Suprapubic skin (tissue), 4 donors: ENCODE measurements around the gene SLC17A2. TPM values are rescaled to one million over a fixed set of nuclear protein-coding genes. Genes with fewer than 3 reads are reported as not detected.

Experiments
- DNase-seq, 2 donors: peaks; one replicate each; pipeline ENCODE4 v3.0.0-alpha.2; 2019; ENCODE audit warnings: low spot score in 2 of 2
- H3K27ac ChIP-seq: fragments of 200-600 bp; sonication (generic); one replicate; pipeline ENCODE4 v1.5.1; 2019
- H3K27me3 ChIP-seq: fragments of 200-600 bp; sonication (generic); one replicate; pipeline ENCODE4 v1.5.1; 2019
- H3K36me3 ChIP-seq: fragments of 200-600 bp; sonication (generic); one replicate; pipeline ENCODE4 v1.5.1; 2019
- H3K4me1 ChIP-seq: fragments of 200-600 bp; sonication (generic); one replicate; pipeline ENCODE4 v1.5.1; 2019
- H3K4me3 ChIP-seq: fragments of 200-600 bp; sonication (generic); one replicate; pipeline ENCODE4 v1.5.1; 2019; ENCODE audit warnings: mild to moderate bottlenecking
- H3K9me3 ChIP-seq: fragments of 200-600 bp; sonication (generic); one replicate; pipeline ENCODE4 v1.5.1; 2019
- CTCF ChIP-seq, 2 donors: fragments of 200-600 bp in 1 of 2; fragments of 450-650 bp in 1 of 2; sonication (generic) in 1 of 2; IDR thresholded peaks; one replicate each; pipeline ENCODE4 v1.5.1; 2016 to 2019; ENCODE audit warnings: antibody characterized with exemption in 2 of 2, mild to moderate bottlenecking in 1 of 2, moderate library complexity in 1 of 2
- EP300 ChIP-seq: sonication (generic); formaldehyde crosslinking; IDR thresholded peaks from one replicate; pipeline ENCODE4 v1.6.1; 2017; ENCODE audit warnings: antibody characterized with exemption
- POLR2A ChIP-seq, 2 donors: fragments of 450-650 bp; IDR thresholded peaks; one replicate each; pipeline ENCODE4 v1.6.1; 2017; ENCODE audit warnings: antibody characterized with exemption in 2 of 2, mild to moderate bottlenecking in 2 of 2, moderate library complexity in 2 of 2
- POLR2AphosphoS5 ChIP-seq, 3 donors: sonication (generic); formaldehyde crosslinking; IDR thresholded peaks; one replicate each; pipeline ENCODE4 v1.6.1; 2017; ENCODE audit warnings: antibody characterized with exemption in 3 of 3
- WGBS: methylation state at CpG from one replicate; pipeline ENCODE4 v1.1.5; 2018; 5-methylcytosine and 5-hydroxymethylcytosine counted together
- total RNA-seq, 4 donors: library from RNA; depleted of rRNA; stranded (reverse); fragments of >200 nt; gene quantifications; one replicate each; pipeline ENCODE4 v1.1.0, GENCODE V29; 2016

Gene SLC17A2
- total RNA-seq, 4 donors from 2014 or later = not detected

GRCh38 chr6:25927178-25927577, 3.3 kb downstream of the SLC17A2 start:
- 74% methylated on average over 2 of the region's 2 CpGs for WGBS
- Histone ChIP-seq H3K36me3 (no peaks in the 10 kb centered on the region), H3K9me3 (no peaks in the 10 kb centered on the region), H3K4me3 (no peak overlapping the region), H3K4me1 (no peaks in the 10 kb centered on the region), H3K27me3 (no peaks in the 10 kb centered on the region), H3K27ac (no peak overlapping the region)
- TF ChIP-seq POLR2A (IDR thresholded peaks at IDR 0.05) (no peak), POLR2AphosphoS5 (IDR thresholded peaks at IDR 0.05) (no peak), EP300 (no peak), CTCF (IDR thresholded peaks at IDR 0.05) (no peak)
- no peak for DNase-seq

- H3K4me3 ChIP-seq = no peak overlapping the region
- H3K27me3 ChIP-seq = no peaks in the 10 kb centered on the region
- no peak for DNase-seq
- 53% methylated on average over 1 of the region's 1 CpG for WGBS
- no peaks in the 10 kb centered on the region for H3K4me1 ChIP-seq
- H3K36me3 ChIP-seq = no peaks in the 10 kb centered on the region
- H3K27ac ChIP-seq = no peak overlapping the region
- no peaks in the 10 kb centered on the region for H3K9me3 ChIP-seq
- TF ChIP-seq EP300 = no peak
- no peak for TF ChIP-seq POLR2A (IDR thresholded peaks at IDR 0.05)
- TF ChIP-seq CTCF (IDR thresholded peaks at IDR 0.05) = no peak
- TF ChIP-seq POLR2AphosphoS5 (IDR thresholded peaks at IDR 0.05) = no peak
Measured at GRCh38 chr6:25925876-25926275, 4.6 kb downstream of the SLC17A2 start.

GRCh38 chr6:25922301-25922700, 8.2 kb downstream of the SLC17A2 start:
- WGBS = 61% methylated on average over 2 of the region's 2 CpGs
- DNase-seq = no peak
- no peaks in the 10 kb centered on the region for H3K9me3 ChIP-seq
- H3K4me3 ChIP-seq = no peak overlapping the region
- no peaks in the 10 kb centered on the region for H3K27me3 ChIP-seq
- H3K36me3 ChIP-seq = no peaks in the 10 kb centered on the region
- no peak overlapping the region for H3K27ac ChIP-seq
- TF ChIP-seq EP300 (no peak), POLR2AphosphoS5 (IDR thresholded peaks at IDR 0.05) (no peak), CTCF (IDR thresholded peaks at IDR 0.05) (no peak), POLR2A (IDR thresholded peaks at IDR 0.05) (no peak)
- H3K4me1 ChIP-seq = no peaks in the 10 kb centered on the region

- no peak overlapping the region for H3K27ac ChIP-seq
- no peak for DNase-seq
- H3K4me3 ChIP-seq = no peak overlapping the region
- no peaks in the 10 kb centered on the region for H3K27me3 ChIP-seq
- TF ChIP-seq POLR2AphosphoS5 (IDR thresholded peaks at IDR 0.05) (no peak), POLR2A (IDR thresholded peaks at IDR 0.05) (no peak), CTCF (IDR thresholded peaks at IDR 0.05) (no peak), EP300 (no peak)
- H3K4me1 ChIP-seq = no peaks in the 10 kb centered on the region
- H3K36me3 ChIP-seq = no peaks in the 10 kb centered on the region
- H3K9me3 ChIP-seq = no peaks in the 10 kb centered on the region
Measured at GRCh38 chr6:25921525-25922203, 8.8 kb downstream of the SLC17A2 start.

GRCh38 chr6:25919657-25920056, 10.8 kb downstream of the SLC17A2 start:
- H3K27ac ChIP-seq = no peak overlapping the region
- H3K36me3 ChIP-seq = no peaks in the 10 kb centered on the region
- no peaks in the 10 kb centered on the region for H3K9me3 ChIP-seq
- H3K4me3 ChIP-seq = no peak overlapping the region
- TF ChIP-seq POLR2A (IDR thresholded peaks at IDR 0.05) (no peak), EP300 (no peak)
- no peaks in the 10 kb centered on the region for H3K27me3 ChIP-seq
- WGBS = 89% methylated on average over 3 of the region's 5 CpGs
- H3K4me1 ChIP-seq = no peaks in the 10 kb centered on the region
- no peak for DNase-seq
